Measurements from ENCODE around the gene RNLS.

GRCh38 chr10:88555190-88555908 is 27.8 kb downstream of the RNLS start:
- TF ChIP-seq, protein P1, sequence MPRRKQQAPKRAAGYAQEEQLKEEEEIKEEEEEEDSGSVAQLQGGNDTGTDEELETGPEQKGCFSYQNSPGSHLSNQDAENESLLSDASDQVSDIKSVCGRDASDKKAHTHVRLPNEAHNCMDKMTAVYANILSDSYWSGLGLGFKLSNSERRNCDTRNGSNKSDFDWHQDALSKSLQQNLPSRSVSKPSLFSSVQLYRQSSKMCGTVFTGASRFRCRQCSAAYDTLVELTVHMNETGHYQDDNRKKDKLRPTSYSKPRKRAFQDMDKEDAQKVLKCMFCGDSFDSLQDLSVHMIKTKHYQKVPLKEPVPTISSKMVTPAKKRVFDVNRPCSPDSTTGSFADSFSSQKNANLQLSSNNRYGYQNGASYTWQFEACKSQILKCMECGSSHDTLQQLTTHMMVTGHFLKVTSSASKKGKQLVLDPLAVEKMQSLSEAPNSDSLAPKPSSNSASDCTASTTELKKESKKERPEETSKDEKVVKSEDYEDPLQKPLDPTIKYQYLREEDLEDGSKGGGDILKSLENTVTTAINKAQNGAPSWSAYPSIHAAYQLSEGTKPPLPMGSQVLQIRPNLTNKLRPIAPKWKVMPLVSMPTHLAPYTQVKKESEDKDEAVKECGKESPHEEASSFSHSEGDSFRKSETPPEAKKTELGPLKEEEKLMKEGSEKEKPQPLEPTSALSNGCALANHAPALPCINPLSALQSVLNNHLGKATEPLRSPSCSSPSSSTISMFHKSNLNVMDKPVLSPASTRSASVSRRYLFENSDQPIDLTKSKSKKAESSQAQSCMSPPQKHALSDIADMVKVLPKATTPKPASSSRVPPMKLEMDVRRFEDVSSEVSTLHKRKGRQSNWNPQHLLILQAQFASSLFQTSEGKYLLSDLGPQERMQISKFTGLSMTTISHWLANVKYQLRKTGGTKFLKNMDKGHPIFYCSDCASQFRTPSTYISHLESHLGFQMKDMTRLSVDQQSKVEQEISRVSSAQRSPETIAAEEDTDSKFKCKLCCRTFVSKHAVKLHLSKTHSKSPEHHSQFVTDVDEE (CRISPR knock-in tag; IDR thresholded peaks at IDR 0.05), result no peak
- TF ChIP-seq ZFP3 (CRISPR knock-in tag; IDR thresholded peaks at IDR 0.05), result no peak
- TF ChIP-seq ARNTL (CRISPR knock-in tag; IDR thresholded peaks at IDR 0.05; ENCODE audit: borderline replicate concordance, low read depth), result no peak
- TF ChIP-seq TOX (CRISPR knock-in tag; IDR thresholded peaks at IDR 0.05; ENCODE audit: borderline replicate concordance), result no peak
- TF ChIP-seq, protein P2, sequence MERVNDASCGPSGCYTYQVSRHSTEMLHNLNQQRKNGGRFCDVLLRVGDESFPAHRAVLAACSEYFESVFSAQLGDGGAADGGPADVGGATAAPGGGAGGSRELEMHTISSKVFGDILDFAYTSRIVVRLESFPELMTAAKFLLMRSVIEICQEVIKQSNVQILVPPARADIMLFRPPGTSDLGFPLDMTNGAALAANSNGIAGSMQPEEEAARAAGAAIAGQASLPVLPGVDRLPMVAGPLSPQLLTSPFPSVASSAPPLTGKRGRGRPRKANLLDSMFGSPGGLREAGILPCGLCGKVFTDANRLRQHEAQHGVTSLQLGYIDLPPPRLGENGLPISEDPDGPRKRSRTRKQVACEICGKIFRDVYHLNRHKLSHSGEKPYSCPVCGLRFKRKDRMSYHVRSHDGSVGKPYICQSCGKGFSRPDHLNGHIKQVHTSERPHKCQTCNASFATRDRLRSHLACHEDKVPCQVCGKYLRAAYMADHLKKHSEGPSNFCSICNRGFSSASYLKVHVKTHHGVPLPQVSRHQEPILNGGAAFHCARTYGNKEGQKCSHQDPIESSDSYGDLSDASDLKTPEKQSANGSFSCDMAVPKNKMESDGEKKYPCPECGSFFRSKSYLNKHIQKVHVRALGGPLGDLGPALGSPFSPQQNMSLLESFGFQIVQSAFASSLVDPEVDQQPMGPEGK (CRISPR knock-in tag; IDR thresholded peaks at IDR 0.05; ENCODE audit: borderline replicate concordance), result no peak
- TF ChIP-seq ZFP30 (CRISPR knock-in tag; IDR thresholded peaks at IDR 0.05), result no peak
- TF ChIP-seq BACH2 (CRISPR knock-in tag; IDR thresholded peaks at IDR 0.05; ENCODE audit: borderline replicate concordance), result no peak
- TF ChIP-seq CSDC2 (CRISPR knock-in tag; IDR thresholded peaks at IDR 0.05), result no peak
- no peak for TF ChIP-seq ZNF565 (CRISPR knock-in tag; conservative IDR thresholded peaks at IDR 0.05; ENCODE audit: low read depth)

Measured in SK-N-SH treated with all-trans-retinoic acid at 6 μM for 48 hours (cell line).